Measurements from ENCODE around the gene CERCAM. TPM values are rescaled to one million over a fixed set of nuclear protein-coding genes. Genes with fewer than 3 reads are reported as not detected.
A peak's percentile ranks its signal among the peaks of the same experiment; 100 is the strongest.

Gene CERCAM
- total and polyA plus RNA-seq, 2 of the 13 experiments (the other 11 are each of a cell fraction or from before 2014, with no cell fraction given) = 9.0 to 17.1 TPM

GRCh38 chr9:128420651-128421481, at the start of gene CERCAM (continued):
- TF ChIP-seq ZNF770 (CRISPR knock-in tag; IDR thresholded peaks at IDR 0.05) (no peak), RERE (CRISPR knock-in tag; IDR thresholded peaks at IDR 0.05; ENCODE audit: low read depth) (no peak), SRY (CRISPR knock-in tag; IDR thresholded peaks at IDR 0.05) (no peak), SP140L (CRISPR knock-in tag; IDR thresholded peaks at IDR 0.05; ENCODE audit: borderline replicate concordance) (no peak), ZMYM4 (CRISPR knock-in tag; IDR thresholded peaks at IDR 0.05) (no peak), ZNF318 (CRISPR knock-in tag; IDR thresholded peaks at IDR 0.05) (no peak), RXRB (CRISPR knock-in tag; IDR thresholded peaks at IDR 0.05; ENCODE audit: borderline replicate concordance) (no peak), ZNF780A (CRISPR knock-in tag; IDR thresholded peaks at IDR 0.05) (no peak), RXRA (CRISPR knock-in tag; IDR thresholded peaks at IDR 0.05) (peak; percentile 13; the same call in 1 of the 2 replicates)
- TF ChIP-seq, protein P1, sequence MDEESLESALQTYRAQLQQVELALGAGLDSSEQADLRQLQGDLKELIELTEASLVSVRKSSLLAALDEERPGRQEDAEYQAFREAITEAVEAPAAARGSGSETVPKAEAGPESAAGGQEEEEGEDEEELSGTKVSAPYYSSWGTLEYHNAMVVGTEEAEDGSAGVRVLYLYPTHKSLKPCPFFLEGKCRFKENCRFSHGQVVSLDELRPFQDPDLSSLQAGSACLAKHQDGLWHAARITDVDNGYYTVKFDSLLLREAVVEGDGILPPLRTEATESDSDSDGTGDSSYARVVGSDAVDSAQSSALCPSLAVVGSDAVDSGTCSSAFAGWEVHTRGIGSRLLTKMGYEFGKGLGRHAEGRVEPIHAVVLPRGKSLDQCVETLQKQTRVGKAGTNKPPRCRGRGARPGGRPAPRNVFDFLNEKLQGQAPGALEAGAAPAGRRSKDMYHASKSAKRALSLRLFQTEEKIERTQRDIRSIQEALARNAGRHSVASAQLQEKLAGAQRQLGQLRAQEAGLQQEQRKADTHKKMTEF (CRISPR knock-in tag; IDR thresholded peaks at IDR 0.05) = no peak

Measured in HepG2 (cell line).